GM12864 (cell line): ENCODE results near the gene MAP1S.
A peak's percentile ranks its signal among the peaks of the same experiment; 100 is the strongest.

Experiments
- DNase-seq: peaks from one replicate; pipeline ENCODE4 v3.0.0-alpha.2; 2011; ENCODE audit warnings: low read depth
- H3K4me3 ChIP-seq: 2 replicates; pipeline ENCODE4 v1.5.1; 2011; ENCODE audit warnings: mild to moderate bottlenecking, low read depth, low read length, control low read depth
- CTCF ChIP-seq: IDR thresholded peaks from 2 replicates; pipeline ENCODE4 v1.5.1; 2011; ENCODE audit warnings: low read depth, mild to moderate bottlenecking, moderate library complexity, low read length, control low read depth, inconsistent platforms; ENCODE audit errors: missing control alignments

MAP1S gene

GRCh38 chr19:17765069-17765618, 45.9 kb downstream of the MAP1S start:
- no peak for TF ChIP-seq CTCF
- H3K4me3 ChIP-seq = no peak overlapping the region
- DNase-seq = no peak

GRCh38 chr19:17766543-17767131, 47.4 kb downstream of the MAP1S start:
- no peak overlapping the region for H3K4me3 ChIP-seq
- DNase-seq = no peak
- peak; percentile 97 for TF ChIP-seq CTCF

GRCh38 chr19:17767559-17767958, 48.3 kb downstream of the MAP1S start:
- H3K4me3 ChIP-seq = no peak overlapping the region
- DNase-seq = no peak
- no peak for TF ChIP-seq CTCF

- no peak for DNase-seq
- H3K4me3 ChIP-seq = no peak overlapping the region
- TF ChIP-seq CTCF = no peak
These were observed 51.3 kb downstream of the MAP1S start for GRCh38 chr19:17770613-17771012.

- H3K4me3 ChIP-seq = no peak overlapping the region
- no peak for DNase-seq
- TF ChIP-seq CTCF = no peak
These were observed 52.9 kb downstream of the MAP1S start for GRCh38 chr19:17772172-17772571.

- peak; percentile 65 for TF ChIP-seq CTCF
- H3K4me3 ChIP-seq = no peak overlapping the region
- no peak for DNase-seq
These were observed 56.1 kb downstream of the MAP1S start for GRCh38 chr19:17775245-17775927.
